Mucosa of descending colon (tissue), 3 donors: Measurements from ENCODE around the gene PRSS33. TPM values are rescaled to one million over a fixed set of nuclear protein-coding genes. Genes with fewer than 3 reads are reported as not detected.

Experiments
- ATAC-seq: fragments of 200-7000 bp; cut with Tn5 transposase; one replicate; pipeline ENCODE4 v1.9.1; 2020; ENCODE audit warnings: mild to moderate bottlenecking, moderate library complexity
- DNase-seq, 3 donors: peaks; one replicate each; pipeline ENCODE4 v3.0.0-alpha.2; 2020
- H3K36me3 ChIP-seq: fragments of 200-600 bp; one replicate; pipeline ENCODE4 v1.8.0; 2021; ENCODE audit warnings: low read depth, mild to moderate bottlenecking
- H3K4me1 ChIP-seq: fragments of 200-600 bp; one replicate; pipeline ENCODE4 v1.8.0; 2021; ENCODE audit warnings: low read depth, mild to moderate bottlenecking
- H3K4me3 ChIP-seq: fragments of 200-600 bp; one replicate; pipeline ENCODE4 v1.8.0; 2021; ENCODE audit warnings: mild to moderate bottlenecking
- H3K9me3 ChIP-seq: fragments of 200-600 bp; one replicate; pipeline ENCODE4 v1.8.0; 2021; ENCODE audit warnings: mild to moderate bottlenecking
- CTCF ChIP-seq: fragments of 200-600 bp; IDR thresholded peaks from one replicate; pipeline ENCODE4 v1.8.0; 2022; ENCODE audit warnings: antibody characterized with exemption, mild to moderate bottlenecking
- intact Hi-C, 2 donors: fragments of 100-400 bp; cut with DNase I in 1 of 2; cut with micrococcal nuclease in 1 of 2; formaldehyde crosslinking; loops; one replicate each; pipeline versions ENCODE4 v1.11.0 to v1.11.1; 2022; cut with DNase I, micrococcal nuclease
- total RNA-seq, 3 donors: library from RNA; stranded (reverse); fragmentation: NEBNext Ultra II Directional in 2 of 3; extraction: Animal tissue kit (Norgen Biotek cat#: 25700) in 2 of 3; gene quantifications; one replicate each; pipeline versions ENCODE4 v1.2.1 to v1.2.4, GENCODE V29; 2021 to 2023
- donor health status: DM: no; HTN: no; CAD: no; lungs with moderate emphysema.
- donor health status: DM: no; HTN: no; CAD: no.
- donor health status: DM: no; HTN: yes; CAD: no.

The PRSS33 gene
- total RNA-seq, 3 donors from 2014 or later, result not detected

- Histone ChIP-seq H3K4me3 (no peak overlapping the region), H3K36me3 (no peaks in the 10 kb centered on the region), H3K4me1 (no peaks in the 10 kb centered on the region), H3K9me3 (no peaks in the 10 kb centered on the region)
- TF ChIP-seq CTCF, result no peak
- intact Hi-C loops, result no loop called here
- no peak for DNase-seq
- ATAC-seq, result no peak
Measured at GRCh38 chr16:2738615-2739014, 48.7 kb downstream of the PRSS33 start.

DNA sequence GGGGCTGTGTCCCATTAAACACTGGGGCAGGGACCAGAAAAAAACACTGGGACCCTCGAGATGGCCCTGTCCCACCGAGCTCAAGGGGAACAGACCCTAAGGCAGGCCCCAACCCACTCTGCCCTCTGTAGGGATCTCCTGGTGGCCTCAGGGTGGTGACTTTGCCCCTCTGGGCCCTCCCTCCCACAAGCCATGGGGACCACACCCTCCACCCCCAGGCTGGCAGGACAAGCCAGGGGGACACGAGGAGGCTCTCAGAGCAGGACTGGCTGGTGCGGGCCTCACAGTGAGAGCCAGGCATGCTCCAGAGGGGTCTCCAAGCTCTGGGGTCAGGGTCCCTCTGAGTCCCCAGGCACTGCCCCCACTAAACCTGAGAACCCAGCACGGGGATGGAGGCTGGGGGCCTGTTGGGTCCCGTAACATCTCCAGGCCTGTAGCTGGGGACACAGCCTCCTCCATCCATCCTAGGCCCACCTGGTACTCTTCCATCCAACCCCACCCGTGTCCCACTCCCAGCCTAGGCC is 49.4 kb downstream of the PRSS33 start:
- no peaks in the 10 kb centered on the region for H3K36me3 ChIP-seq
- TF ChIP-seq CTCF, result no peak
- no peaks in the 10 kb centered on the region for H3K4me1 ChIP-seq
- ATAC-seq (no peak), DNase-seq (no peak)
- H3K9me3 ChIP-seq, result no peaks in the 10 kb centered on the region
- intact Hi-C loops, result no loop called here
- H3K4me3 ChIP-seq, result no peak overlapping the region

DNA sequence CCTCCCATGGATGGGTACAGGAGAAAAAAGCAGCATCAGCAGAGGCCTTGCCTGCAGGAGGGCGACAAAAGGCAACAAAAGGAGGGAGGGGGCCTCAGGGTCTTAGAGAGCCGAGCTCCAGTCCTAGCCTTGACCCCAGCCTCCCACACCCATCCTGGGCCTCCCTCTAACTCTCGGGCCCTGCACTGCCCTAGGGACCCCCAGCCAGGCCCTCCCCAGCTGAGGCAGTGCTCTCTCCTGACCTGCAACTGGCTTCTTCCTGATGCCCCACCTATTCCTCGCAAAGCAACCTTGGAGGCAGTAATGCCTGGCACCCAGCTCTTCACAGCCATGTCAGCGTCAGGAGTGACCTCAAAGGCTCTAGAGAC is 50.1 kb downstream of the PRSS33 start:
- Histone ChIP-seq H3K4me3 (no peak overlapping the region), H3K4me1 (no peaks in the 10 kb centered on the region), H3K9me3 (no peaks in the 10 kb centered on the region), H3K36me3 (no peaks in the 10 kb centered on the region)
- intact Hi-C loops, result no loop called here
- TF ChIP-seq CTCF, result no peak
- ATAC-seq (no peak), DNase-seq (no peak)

DNA sequence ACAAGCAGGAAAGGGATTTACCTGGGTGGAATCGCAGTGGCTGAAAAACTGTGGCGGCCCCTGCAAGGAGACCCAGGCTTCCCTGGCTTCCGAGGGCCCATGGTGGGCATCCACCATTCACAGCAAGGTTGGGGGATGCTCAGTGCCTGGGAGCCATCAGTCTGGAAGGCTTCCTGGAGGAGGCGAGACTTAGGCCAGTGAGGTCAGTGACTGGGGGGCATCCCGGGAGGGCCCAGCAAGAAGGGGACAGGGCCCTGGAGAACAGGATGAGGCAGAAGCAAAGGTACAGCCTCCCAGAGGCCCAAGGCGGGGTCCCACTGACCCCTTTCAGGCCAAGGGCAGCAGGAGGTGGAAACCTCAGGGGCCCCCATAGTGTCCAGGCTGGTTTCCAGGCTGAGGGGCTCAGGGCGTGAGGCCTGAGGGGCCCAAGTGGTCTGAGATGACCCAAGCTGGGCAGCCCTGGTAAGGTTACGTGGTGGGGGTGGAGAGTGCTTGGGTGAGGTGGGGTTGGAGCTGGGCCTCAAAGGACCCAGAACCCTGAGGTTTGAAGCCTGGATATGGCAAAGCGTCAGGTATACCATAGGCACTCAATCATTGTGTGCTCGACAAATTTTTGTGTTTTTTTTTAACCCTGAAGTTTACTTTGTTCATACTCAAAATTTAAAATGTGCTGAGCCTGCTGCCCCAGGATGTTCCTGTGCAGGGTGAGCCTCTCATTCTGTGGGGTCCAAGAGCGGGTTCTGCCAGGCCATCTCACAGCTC is 50.7 kb downstream of the PRSS33 start:
- no peaks in the 10 kb centered on the region for H3K36me3 ChIP-seq
- intact Hi-C loops, result no loop called here
- H3K9me3 ChIP-seq, result no peaks in the 10 kb centered on the region
- DNase-seq (no peak), ATAC-seq (no peak)
- TF ChIP-seq CTCF, result no peak
- no peak overlapping the region for H3K4me3 ChIP-seq
- no peaks in the 10 kb centered on the region for H3K4me1 ChIP-seq

- intact Hi-C loops, result no loop called here
- Histone ChIP-seq H3K36me3 (no peaks in the 10 kb centered on the region), H3K9me3 (no peaks in the 10 kb centered on the region), H3K4me3 (no peak overlapping the region), H3K4me1 (no peaks in the 10 kb centered on the region)
- DNase-seq (no peak), ATAC-seq (no peak)
- no peak for TF ChIP-seq CTCF
Measured at GRCh38 chr16:2734844-2735515, 52.4 kb downstream of the PRSS33 start.

Other genes with a start within 250 kb of the PRSS33 start
- 10 to 100 TPM; 73.3 to 79.6 (median 79.3) TPM for gene PDPK1, start 249.5 kb downstream of the PRSS33 start, total RNA-seq
- gene KCTD5, start 105.0 kb downstream of the PRSS33 start, total RNA-seq, result 10 to 100 TPM; 28.2 to 80.7 (median 48.5) TPM
- 1 to 10 TPM; 1.1 to 2.2 (median 1.4) TPM for gene PRSS27, start 67.3 kb downstream of the PRSS33 start, total RNA-seq
- gene SRRM2, start 34.9 kb downstream of the PRSS33 start, total RNA-seq, result 100 to 1,000 TPM; 538 to 819 (median 692) TPM
- 100 to 1,000 TPM; 231 to 296 (median 285) TPM for gene ELOB, start 10.3 kb downstream of the PRSS33 start, total RNA-seq
- not detected for gene PRSS41, start 10.9 kb upstream of the PRSS33 start, total RNA-seq
- gene PRSS21, start 29.7 kb upstream of the PRSS33 start, total RNA-seq, result 1 to 10 TPM in 1 of 3 donors, under 1 TPM in 2; 0.51 to 4.1 (median 0.58) TPM
- gene ZG16B, start 42.7 kb upstream of the PRSS33 start, total RNA-seq, result 10 to 100 TPM in 2 of 3 donors, 1 to 10 TPM in 1; 6.8 to 40.7 (median 24.3) TPM
- 10 to 100 TPM in 1 of 3 donors, 1 to 10 TPM in 2; 1.6 to 29.0 (median 1.9) TPM for gene PRSS22, start 70.6 kb upstream of the PRSS33 start, total RNA-seq
- 10 to 100 TPM; 23.3 to 26.9 (median 25.3) TPM for gene FLYWCH2, start 95.7 kb upstream of the PRSS33 start, total RNA-seq
- 10 to 100 TPM; 26.6 to 46.0 (median 34.3) TPM for gene FLYWCH1, start 124.4 kb upstream of the PRSS33 start, total RNA-seq
- gene KREMEN2, start 176.7 kb upstream of the PRSS33 start, total RNA-seq, result 1 to 10 TPM in 2 of 3 donors, under 1 TPM in 1; 0.22 to 1.7 (median 1.3) TPM
- 10 to 100 TPM in 1 of 3 donors, 1 to 10 TPM in 2; 4.2 to 16.1 (median 8.0) TPM for gene PAQR4, start 181.8 kb upstream of the PRSS33 start, total RNA-seq
- 10 to 100 TPM in 1 of 3 donors, 1 to 10 TPM in 2; 3.1 to 20.0 (median 6.9) TPM for gene PKMYT1, start 192.9 kb upstream of the PRSS33 start, total RNA-seq
- under 1 TPM; 0.14 to 0.61 (median 0.47) TPM for gene CLDN9, start 225.4 kb upstream of the PRSS33 start, total RNA-seq
- gene CLDN6, start 230.6 kb upstream of the PRSS33 start, total RNA-seq, result not detected
- gene TNFRSF12A, start 232.8 kb upstream of the PRSS33 start, total RNA-seq, result 1 to 10 TPM; 5.4 to 8.6 (median 6.7) TPM
- gene HCFC1R1, start 236.4 kb upstream of the PRSS33 start, total RNA-seq, result 10 to 100 TPM; 19.7 to 33.3 (median 26.5) TPM
- gene THOC6, start 236.5 kb upstream of the PRSS33 start, total RNA-seq, result 10 to 100 TPM; 23.7 to 26.0 (median 25.7) TPM
- gene BICDL2, start 249.4 kb upstream of the PRSS33 start, total RNA-seq, result 100 to 1,000 TPM in 1 of 3 donors, 10 to 100 TPM in 2; 49.1 to 102 (median 75.5) TPM